HepG2 (cell line): Measurements from ENCODE around the gene ALMS1. TPM values are rescaled to one million over a fixed set of nuclear protein-coding genes. Genes with fewer than 3 reads are reported as not detected.

ENCODE experiments used
- ATAC-seq: fragments of 200-7000 bp; cut with Tn5 transposase; 3 replicates; pipeline ENCODE4 v1.9.1; 2020; ENCODE audit warnings: mild to moderate bottlenecking, moderate library complexity
- BruUV-seq: library from RNA; stranded (reverse); fragments of 400-500 nt; replicated peaks from 2 replicates; lab custom pipeline; 2021; lab: Mats Ljungman, UMichigan
- CTCF ChIA-PET: fragments of 300-600 bp; formaldehyde crosslinking; extraction: SDS; loops from one replicate; lab custom pipeline; 2021; ENCODE audit warnings: low total read pairs, inconsistent platforms, low intra/inter-chr PET ratio; lab: Yijun Ruan, JAX
- POLR2A ChIA-PET: fragments of 350-600 bp; sonication (Branson Sonifier 250); formaldehyde crosslinking; loops from one replicate; lab custom pipeline; 2020; ENCODE audit warnings: antibody characterized with exemption, inconsistent platforms; lab: Yijun Ruan, JAX
- DNase-seq: peaks from one replicate; pipeline ENCODE4 v3.0.0-alpha.2; 2015; ENCODE audit warnings: low spot score
- FAIRE-seq: peaks from 3 replicates; lab custom pipeline; 2011; peaks lifted over from hg19 to GRCh38; lab: Jason Lieb, UNC
- H2AFZ ChIP-seq: one replicate; pipeline ENCODE4 v1.6.1; 2011; ENCODE audit warnings: low read length, inconsistent platforms
- H3K27ac ChIP-seq: fragments of 300-600 bp; 3 replicates; pipeline ENCODE4 v1.8.0; 2011; ENCODE audit warnings: mixed run types, mild to moderate bottlenecking, mixed read lengths, low read length, inconsistent platforms; ENCODE audit not compliant: insufficient read depth; ENCODE audit errors: extremely low read length
- H3K27me3 ChIP-seq, 2 experiments: fragments of 200-600 bp in 1 of 2; 2 replicates in 1 of 2; 3 replicates in 1 of 2; pipeline versions ENCODE4 v1.6.0 to v1.8.0; 2011; ENCODE audit warnings: low read length in 2 of 2, mild to moderate bottlenecking in 2 of 2, moderate library complexity in 2 of 2, inconsistent platforms in 1 of 2; ENCODE audit not compliant: insufficient read depth in 2 of 2, control insufficient read depth in 1 of 2
- H3K36me3 ChIP-seq, 2 experiments: fragments of 200-600 bp in 1 of 2; replicated peaks in 1 of 2; 2 replicates in 1 of 2; 3 replicates in 1 of 2; pipeline versions ENCODE4 v1.5.1 to v1.8.0; 2011; ENCODE audit warnings: low read length in 2 of 2, inconsistent platforms in 1 of 2; ENCODE audit not compliant: insufficient read depth in 2 of 2, control insufficient read depth in 1 of 2
- H3K4me1 ChIP-seq: 2 replicates; pipeline ENCODE4 v1.5.1; 2012; ENCODE audit warnings: low read length, inconsistent platforms; ENCODE audit not compliant: insufficient read depth
- H3K4me2 ChIP-seq: 2 replicates; pipeline ENCODE4 v1.6.0; 2011; ENCODE audit warnings: low read depth, low read length, inconsistent platforms
- H3K4me3 ChIP-seq, 3 experiments: fragments of 200-600 bp in 1 of 3; sonication (generic), shearing (Covaris generic) in 1 of 3; replicated peaks in 1 of 3; 2 replicates each; pipeline ENCODE4 v1.5.1; 2011 to 2016; ENCODE audit warnings: low read length in 3 of 3, inconsistent platforms in 2 of 3, low read depth in 2 of 3, mild to moderate bottlenecking in 2 of 3, control low read depth in 1 of 3, mixed read lengths in 1 of 3; ENCODE audit not compliant: insufficient read depth in 1 of 3
- H3K79me2 ChIP-seq: one replicate; pipeline ENCODE4 v1.6.1; 2011; ENCODE audit warnings: low read length, inconsistent platforms; ENCODE audit not compliant: insufficient read depth
- H3K9ac ChIP-seq: 2 replicates; pipeline ENCODE4 v1.6.0; 2011; ENCODE audit warnings: mild to moderate bottlenecking, low read depth, low read length, inconsistent platforms; ENCODE audit not compliant: insufficient read depth
- H3K9me3 ChIP-seq: 2 replicates; pipeline ENCODE4 v1.5.1; 2012; ENCODE audit warnings: mild to moderate bottlenecking, low read length
- H4K20me1 ChIP-seq: 2 replicates; pipeline ENCODE4 v1.6.0; 2011; ENCODE audit warnings: inconsistent platforms, mild to moderate bottlenecking, low read length, moderate library complexity; ENCODE audit not compliant: insufficient read depth
- GABPA ChIP-seq, 2 experiments: IDR thresholded peaks; 2 replicates each; pipeline ENCODE4 v1.6.1; 2011 to 2016; ENCODE audit warnings: low read depth in 2 of 2, low read length in 1 of 2, missing biosample characterization in 1 of 2, missing genetic modification characterization in 1 of 2
- HDAC2 ChIP-seq: sonication (generic); formaldehyde crosslinking; IDR thresholded peaks from 2 replicates; pipeline ENCODE4 v1.4.0; 2020; ENCODE audit warnings: missing genetic modification reagents
- IKZF4 ChIP-seq: sonication (generic); formaldehyde crosslinking; IDR thresholded peaks from 2 replicates; pipeline ENCODE4 v1.5.1; 2020; ENCODE audit warnings: borderline replicate concordance, mild to moderate bottlenecking, low read depth, missing genetic modification reagents; ENCODE audit errors: not compliant biosample characterization
- IKZF5 ChIP-seq: IDR thresholded peaks from 2 replicates; pipeline ENCODE4 v1.6.1; 2018; ENCODE audit warnings: missing genetic modification reagents, mild to moderate bottlenecking, missing compliant biosample characterization
- KMT2B ChIP-seq: IDR thresholded peaks from 2 replicates; pipeline ENCODE4 v1.6.1; 2016; ENCODE audit warnings: missing genetic modification reagents, missing compliant biosample characterization
- MATR3 ChIP-seq: sonication (generic); formaldehyde crosslinking; IDR thresholded peaks from 2 replicates; pipeline ENCODE4 v1.4.0; 2020; ENCODE audit warnings: missing genetic modification reagents
- NR1H2 ChIP-seq: sonication (generic); formaldehyde crosslinking; IDR thresholded peaks from 2 replicates; pipeline ENCODE4 v1.8.1; 2022; ENCODE audit warnings: low read depth, missing genetic modification reagents, borderline replicate concordance
- PPARG ChIP-seq: conservative IDR thresholded peaks from 2 replicates; pipeline ENCODE4 v1.6.1; 2016; ENCODE audit warnings: missing biosample characterization, missing genetic modification reagents
- RARA ChIP-seq: IDR thresholded peaks from 2 replicates; pipeline ENCODE4 v1.6.1; 2016; ENCODE audit warnings: missing genetic modification reagents, missing compliant biosample characterization
- TEAD2 ChIP-seq: sonication (generic); formaldehyde crosslinking; IDR thresholded peaks from 2 replicates; pipeline ENCODE4 v1.9.0; 2021; ENCODE audit warnings: missing genetic modification reagents
- ZNF207 ChIP-seq: fragments of 450-650 bp; IDR thresholded peaks from 2 replicates; pipeline ENCODE4 v1.6.1; 2016; ENCODE audit warnings: antibody characterized with exemption, borderline replicate concordance
- ZNF777 ChIP-seq: sonication (generic); formaldehyde crosslinking; IDR thresholded peaks from 2 replicates; pipeline ENCODE4 v1.4.0; 2020; ENCODE audit warnings: missing genetic modification reagents
- WGBS: methylation state at CpG from one replicate; pipeline ENCODE4 v1.1.6; 2017; ENCODE audit warnings: low lambda C conversion rate; 5-methylcytosine and 5-hydroxymethylcytosine counted together
- in situ Hi-C: cut with HindIII; loops from 2 replicates; pipeline ENCODE4 v1.10.0; 2017; ENCODE audit warnings: low pct_unique_long_range_greater_than_20kb; ENCODE audit not compliant: extremely low pct_ligation_motif_present
- intact Hi-C: fragments of 100-400 bp; cut with micrococcal nuclease; formaldehyde crosslinking; loops from one replicate; pipeline ENCODE4 v1.10.0; 2022; ENCODE audit not compliant: unreplicated experiment
- polyA plus RNA-seq, 8 experiments: library from polyadenylated mRNA; depleted of rRNA in 3 of 8; stranded (reverse) in 7 of 8; unstranded in 1 of 8; fragments of >200 nt; fragmentation: Illumina TruSeq in 4 of 8; extraction: Trizol in 4 of 8; gene quantifications; 2 replicates each; pipeline versions ENCODE4 v1.2.1 to v1.2.3, GENCODE V29; 2011 to 2016; ENCODE audit warnings: low read depth in 4 of 8, missing spikeins in 1 of 8, mixed read lengths in 1 of 8; ENCODE audit not compliant: insufficient read depth in 1 of 8
- total RNA-seq, 5 experiments: library from RNA; depleted of rRNA; stranded (reverse); fragments of >200 nt; fragmentation: Illumina TruSeq; extraction: Trizol; gene quantifications; 2 replicates each; pipeline ENCODE4 v1.2.3, GENCODE V29; 2016; ENCODE audit warnings: low read depth in 1 of 5

ALMS1 gene
- total and polyA plus RNA-seq, 2 of the 13 experiments (the other 11 are each of a cell fraction or from before 2014, with no cell fraction given), result 12.9 to 21.2 TPM

GRCh38 chr2:73582364-73582763 lies 196.7 kb downstream of the ALMS1 start:
- Histone ChIP-seq H3K9ac (no peak overlapping the region), H4K20me1 (no peaks in the 10 kb centered on the region), H3K79me2 (no peaks in the 10 kb centered on the region), H2AFZ (no peak overlapping the region), H3K27me3 (no peaks in the 10 kb centered on the region), H3K9me3 (peaks cover 8% of the 10 kb centered on the region; the same call in 1 of the 2 replicates), H3K4me1 (peaks cover 5% of the 10 kb centered on the region), H3K27ac (no peak overlapping the region), H3K36me3 (no peaks in the 10 kb centered on the region), H3K4me2 (no peak overlapping the region), H3K4me3 (no peak overlapping the region)
- intact Hi-C loops (no loop called here), in situ Hi-C loops (no loop called here)
- ChIA-PET CTCF (no interaction called here), POLR2A (no interaction called here)
- no peak for FAIRE-seq
- BruUV-seq, result no TSS peak
- 94% methylated on average over 2 of the region's 2 CpGs for WGBS
- DNase-seq, result no peak
- TF ChIP-seq GABPA (IDR thresholded peaks at IDR 0.05; ENCODE audit: low read depth, low read length), result no peak
- TF ChIP-seq GABPA (CRISPR knock-in tag; IDR thresholded peaks at IDR 0.05; ENCODE audit: low read depth), result no peak
- no peak for TF ChIP-seq NR1H2 (CRISPR knock-in tag)
- no peak for TF ChIP-seq HDAC2 (CRISPR knock-in tag)
- TF ChIP-seq RARA (CRISPR knock-in tag), result no peak
- TF ChIP-seq PPARG (CRISPR knock-in tag), result no peak
- TF ChIP-seq KMT2B (CRISPR knock-in tag), result no peak
- no peak for TF ChIP-seq TEAD2 (CRISPR knock-in tag)
- no peak for TF ChIP-seq IKZF4
- no peak for TF ChIP-seq MATR3 (CRISPR knock-in tag)
- TF ChIP-seq ZNF777 (CRISPR knock-in tag), result no peak
- TF ChIP-seq IKZF5 (CRISPR knock-in tag), result no peak
- TF ChIP-seq ZNF207, result no peak
- ATAC-seq, result no peak
